ENCODE measurements around the gene DAAM1.

DAAM1 gene

DNA sequence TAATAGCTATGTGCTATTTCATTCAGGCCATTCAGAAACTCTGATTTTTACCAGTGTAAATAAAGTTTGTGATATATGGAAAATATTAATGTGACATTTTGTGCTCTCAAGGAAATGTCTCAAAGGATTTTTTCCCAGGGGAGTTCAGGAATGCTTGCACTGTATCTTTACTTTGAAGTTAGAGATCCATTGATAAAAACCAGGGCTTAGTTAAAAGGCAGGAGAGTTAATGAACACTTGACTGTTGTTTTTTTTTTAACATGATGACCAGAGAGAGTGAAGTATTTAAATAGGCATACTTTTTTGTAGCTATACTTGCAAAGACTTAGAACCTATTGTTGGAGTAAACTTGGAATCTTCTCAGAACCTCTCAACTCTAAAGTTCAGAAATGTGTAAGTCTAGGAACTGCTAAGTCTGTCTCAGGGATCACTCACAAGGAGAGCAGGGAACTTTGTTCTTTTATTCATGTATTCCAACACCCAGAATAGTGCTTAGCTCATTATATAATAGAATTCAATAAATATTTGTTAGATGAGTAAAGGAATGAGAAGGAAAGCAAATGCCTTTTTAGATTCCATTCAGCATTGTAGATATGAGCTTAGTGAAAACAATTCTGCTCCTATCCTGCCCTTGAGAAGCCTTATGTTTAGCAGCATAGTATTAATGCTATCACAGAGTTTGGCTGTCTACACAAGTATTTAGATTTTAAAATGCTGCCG, 117.5 kb downstream of the DAAM1 start:
- no peak overlapping the region for H3K9ac ChIP-seq (ENCODE audit: low read length)
- no peak overlapping the region for H3K4me3 ChIP-seq (ENCODE audit: low read length)
- H3K4me1 ChIP-seq (ENCODE audit: low read length), result peaks cover 39% of the 10 kb centered on the region
- H4K20me1 ChIP-seq (ENCODE audit: insufficient read depth, low read length), result no peaks in the 10 kb centered on the region; the same call in 1 of the 2 replicates
- TF ChIP-seq EZH2phosphoT487 (IDR thresholded peaks at IDR 0.05; ENCODE audit: low read depth), result no peak
- TF ChIP-seq, protein P1, sequence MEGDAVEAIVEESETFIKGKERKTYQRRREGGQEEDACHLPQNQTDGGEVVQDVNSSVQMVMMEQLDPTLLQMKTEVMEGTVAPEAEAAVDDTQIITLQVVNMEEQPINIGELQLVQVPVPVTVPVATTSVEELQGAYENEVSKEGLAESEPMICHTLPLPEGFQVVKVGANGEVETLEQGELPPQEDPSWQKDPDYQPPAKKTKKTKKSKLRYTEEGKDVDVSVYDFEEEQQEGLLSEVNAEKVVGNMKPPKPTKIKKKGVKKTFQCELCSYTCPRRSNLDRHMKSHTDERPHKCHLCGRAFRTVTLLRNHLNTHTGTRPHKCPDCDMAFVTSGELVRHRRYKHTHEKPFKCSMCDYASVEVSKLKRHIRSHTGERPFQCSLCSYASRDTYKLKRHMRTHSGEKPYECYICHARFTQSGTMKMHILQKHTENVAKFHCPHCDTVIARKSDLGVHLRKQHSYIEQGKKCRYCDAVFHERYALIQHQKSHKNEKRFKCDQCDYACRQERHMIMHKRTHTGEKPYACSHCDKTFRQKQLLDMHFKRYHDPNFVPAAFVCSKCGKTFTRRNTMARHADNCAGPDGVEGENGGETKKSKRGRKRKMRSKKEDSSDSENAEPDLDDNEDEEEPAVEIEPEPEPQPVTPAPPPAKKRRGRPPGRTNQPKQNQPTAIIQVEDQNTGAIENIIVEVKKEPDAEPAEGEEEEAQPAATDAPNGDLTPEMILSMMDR (IDR thresholded peaks at IDR 0.05; ENCODE audit: low read depth, low read length), result no peak
- H2AFZ ChIP-seq (ENCODE audit: low read depth, low read length), result no peak overlapping the region
- no peaks in the 10 kb centered on the region for H3K9me3 ChIP-seq (ENCODE audit: insufficient read depth, low read length)
- H3K27ac ChIP-seq (ENCODE audit: low read length), result no peak overlapping the region
- no peaks in the 10 kb centered on the region for H3K27me3 ChIP-seq (ENCODE audit: low read depth, low read length)
- H3K79me2 ChIP-seq (ENCODE audit: low read length), result no peaks in the 10 kb centered on the region
- H3K36me3 ChIP-seq (replicated peaks; ENCODE audit: low read depth, low read length), result no peaks in the 10 kb centered on the region
- no peak overlapping the region for H3K4me2 ChIP-seq (ENCODE audit: low read length)

DNA sequence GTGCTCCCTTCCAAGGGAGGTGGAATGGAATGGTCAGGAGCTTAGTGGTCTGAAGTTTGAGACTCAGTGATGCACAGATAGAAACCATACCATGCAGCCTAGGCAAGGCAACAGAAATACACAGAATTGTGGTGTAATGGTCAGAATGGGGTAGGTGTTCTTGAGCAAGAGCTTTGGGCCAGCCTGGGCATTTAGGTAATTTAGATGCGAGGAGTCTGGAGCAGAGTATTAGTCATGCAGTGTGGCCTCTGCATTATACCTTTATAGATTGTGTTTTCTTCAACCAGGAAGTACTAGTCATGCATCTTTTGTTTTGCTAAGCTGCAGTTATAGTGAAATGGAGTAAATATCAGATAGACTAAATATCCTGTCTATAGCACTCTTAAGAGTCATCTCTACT, 118.3 kb downstream of the DAAM1 start:
- TF ChIP-seq, protein P1 (IDR thresholded peaks at IDR 0.05; ENCODE audit: low read depth, low read length), result no peak
- no peak for TF ChIP-seq EZH2phosphoT487 (IDR thresholded peaks at IDR 0.05; ENCODE audit: low read depth)
- peaks cover 32% of the 10 kb centered on the region for H3K4me1 ChIP-seq (ENCODE audit: low read length)
- H3K27ac ChIP-seq (ENCODE audit: low read length), result no peak overlapping the region
- no peaks in the 10 kb centered on the region for H3K79me2 ChIP-seq (ENCODE audit: low read length)
- H3K4me3 ChIP-seq (ENCODE audit: low read length), result no peak overlapping the region
- no peak overlapping the region for H3K4me2 ChIP-seq (ENCODE audit: low read length)
- no peaks in the 10 kb centered on the region for H3K36me3 ChIP-seq (replicated peaks; ENCODE audit: low read depth, low read length)
- no peaks in the 10 kb centered on the region; the same call in 1 of the 2 replicates for H4K20me1 ChIP-seq (ENCODE audit: insufficient read depth, low read length)
- H2AFZ ChIP-seq (ENCODE audit: low read depth, low read length), result no peak overlapping the region
- no peaks in the 10 kb centered on the region for H3K9me3 ChIP-seq (ENCODE audit: insufficient read depth, low read length)
- no peaks in the 10 kb centered on the region for H3K27me3 ChIP-seq (ENCODE audit: low read depth, low read length)
- H3K9ac ChIP-seq (ENCODE audit: low read length), result no peak overlapping the region

DNA sequence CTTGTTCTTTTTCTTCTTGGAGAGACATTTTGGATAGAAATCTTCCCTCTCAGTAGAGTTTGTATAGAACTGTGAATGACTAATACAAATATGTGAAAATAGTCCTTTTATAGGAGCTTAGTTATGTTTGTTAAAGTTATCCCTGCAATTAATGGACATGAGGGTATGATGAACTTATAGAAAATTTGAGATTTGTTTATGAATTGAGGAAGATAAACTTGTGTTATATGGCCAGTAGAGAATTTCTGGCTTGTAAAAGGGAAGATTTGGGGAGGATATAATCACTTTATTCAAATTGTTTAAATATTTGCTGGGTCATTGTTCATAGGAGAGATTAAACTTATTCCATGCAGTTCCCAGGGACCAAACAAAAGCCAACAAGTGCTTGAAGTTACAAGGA, 119.6 kb downstream of the DAAM1 start:
- H3K27ac ChIP-seq (ENCODE audit: low read length), result no peak overlapping the region
- no peak overlapping the region for H3K9ac ChIP-seq (ENCODE audit: low read length)
- H3K9me3 ChIP-seq (ENCODE audit: insufficient read depth, low read length), result no peaks in the 10 kb centered on the region
- no peak for TF ChIP-seq EZH2phosphoT487 (IDR thresholded peaks at IDR 0.05; ENCODE audit: low read depth)
- TF ChIP-seq, protein P1 (IDR thresholded peaks at IDR 0.05; ENCODE audit: low read depth, low read length), result no peak
- no peaks in the 10 kb centered on the region for H3K79me2 ChIP-seq (ENCODE audit: low read length)
- no peaks in the 10 kb centered on the region; the same call in 1 of the 2 replicates for H4K20me1 ChIP-seq (ENCODE audit: insufficient read depth, low read length)
- peaks cover 25% of the 10 kb centered on the region for H3K4me1 ChIP-seq (ENCODE audit: low read length)
- H3K36me3 ChIP-seq (replicated peaks; ENCODE audit: low read depth, low read length), result no peaks in the 10 kb centered on the region
- no peak overlapping the region for H3K4me2 ChIP-seq (ENCODE audit: low read length)
- no peaks in the 10 kb centered on the region for H3K27me3 ChIP-seq (ENCODE audit: low read depth, low read length)
- H2AFZ ChIP-seq (ENCODE audit: low read depth, low read length), result no peak overlapping the region
- no peak overlapping the region for H3K4me3 ChIP-seq (ENCODE audit: low read length)

DNA sequence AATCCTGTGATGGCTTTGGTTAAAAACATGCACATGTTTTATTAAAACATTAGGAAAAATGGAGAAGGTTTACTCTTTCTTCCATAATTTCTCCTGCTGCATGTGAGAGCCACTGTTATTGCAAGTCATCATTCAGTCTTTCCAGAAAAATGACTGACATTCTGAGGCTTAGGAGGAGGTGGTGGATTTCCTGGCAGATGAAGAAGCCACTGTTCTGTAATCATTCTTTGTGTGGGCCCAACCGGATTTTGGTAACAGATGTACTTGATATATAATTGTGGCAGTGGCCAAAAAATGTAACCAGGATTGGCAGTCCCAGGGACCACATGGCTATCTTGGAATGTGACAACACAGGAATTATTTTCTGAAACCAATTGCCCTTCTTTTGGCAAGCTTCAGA, 120.2 kb downstream of the DAAM1 start:
- Histone ChIP-seq H3K4me1 (ENCODE audit: low read length) (peaks cover 30% of the 10 kb centered on the region), H4K20me1 (ENCODE audit: insufficient read depth, low read length) (no peaks in the 10 kb centered on the region; the same call in 1 of the 2 replicates), H3K9me3 (ENCODE audit: insufficient read depth, low read length) (no peaks in the 10 kb centered on the region), H3K9ac (ENCODE audit: low read length) (no peak overlapping the region), H3K36me3 (replicated peaks; ENCODE audit: low read depth, low read length) (no peaks in the 10 kb centered on the region), H3K79me2 (ENCODE audit: low read length) (no peaks in the 10 kb centered on the region), H3K4me2 (ENCODE audit: low read length) (no peak overlapping the region), H2AFZ (ENCODE audit: low read depth, low read length) (no peak overlapping the region), H3K27me3 (ENCODE audit: low read depth, low read length) (no peaks in the 10 kb centered on the region), H3K4me3 (ENCODE audit: low read length) (no peak overlapping the region), H3K27ac (ENCODE audit: low read length) (no peak overlapping the region)
- TF ChIP-seq, protein P1 (IDR thresholded peaks at IDR 0.05; ENCODE audit: low read depth, low read length), result no peak
- TF ChIP-seq EZH2phosphoT487 (IDR thresholded peaks at IDR 0.05; ENCODE audit: low read depth), result no peak
